ENCODE results near the gene PALB2.

DNA sequence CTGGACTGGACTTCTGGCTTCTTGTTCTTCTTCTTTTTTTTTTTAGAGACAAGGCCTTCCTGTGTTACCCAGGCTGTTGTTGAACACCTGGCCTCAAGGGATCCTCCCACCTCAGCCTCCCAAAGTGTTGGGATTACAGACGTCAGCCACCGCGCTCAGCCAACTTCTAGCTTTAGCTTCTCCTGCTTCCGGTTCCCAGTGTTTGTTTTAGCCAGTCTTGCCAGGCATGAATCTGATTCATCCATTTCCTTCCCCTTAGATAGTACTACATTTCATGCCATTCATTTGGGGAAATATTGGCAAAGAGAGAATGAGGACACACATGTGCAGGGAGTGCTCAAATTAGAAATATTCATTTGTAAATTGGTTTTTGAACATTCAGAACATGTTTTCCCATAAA lies 32.9 kb downstream of the PALB2 start:
- TF ChIP-seq, protein P1, sequence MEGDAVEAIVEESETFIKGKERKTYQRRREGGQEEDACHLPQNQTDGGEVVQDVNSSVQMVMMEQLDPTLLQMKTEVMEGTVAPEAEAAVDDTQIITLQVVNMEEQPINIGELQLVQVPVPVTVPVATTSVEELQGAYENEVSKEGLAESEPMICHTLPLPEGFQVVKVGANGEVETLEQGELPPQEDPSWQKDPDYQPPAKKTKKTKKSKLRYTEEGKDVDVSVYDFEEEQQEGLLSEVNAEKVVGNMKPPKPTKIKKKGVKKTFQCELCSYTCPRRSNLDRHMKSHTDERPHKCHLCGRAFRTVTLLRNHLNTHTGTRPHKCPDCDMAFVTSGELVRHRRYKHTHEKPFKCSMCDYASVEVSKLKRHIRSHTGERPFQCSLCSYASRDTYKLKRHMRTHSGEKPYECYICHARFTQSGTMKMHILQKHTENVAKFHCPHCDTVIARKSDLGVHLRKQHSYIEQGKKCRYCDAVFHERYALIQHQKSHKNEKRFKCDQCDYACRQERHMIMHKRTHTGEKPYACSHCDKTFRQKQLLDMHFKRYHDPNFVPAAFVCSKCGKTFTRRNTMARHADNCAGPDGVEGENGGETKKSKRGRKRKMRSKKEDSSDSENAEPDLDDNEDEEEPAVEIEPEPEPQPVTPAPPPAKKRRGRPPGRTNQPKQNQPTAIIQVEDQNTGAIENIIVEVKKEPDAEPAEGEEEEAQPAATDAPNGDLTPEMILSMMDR (conservative IDR thresholded peaks at IDR 0.05 in 1 of 2, IDR thresholded peaks at IDR 0.05 in 1 of 2; ENCODE audit: extremely low read depth in 1 of 2, insufficient read depth in 1 of 2, low read depth in 1 of 2, low read length in 2 of 2) = no peak
- TF ChIP-seq EZH2 (IDR thresholded peaks at IDR 0.05; ENCODE audit: borderline replicate concordance, low read length) = no peak
